SK-N-SH (cell line): ENCODE data around the gene GRB10. TPM values are rescaled to one million over a fixed set of nuclear protein-coding genes. Genes with fewer than 3 reads are reported as not detected.

Experiments used
- CTCF ChIA-PET: fragments of 300-600, 350-600 bp; formaldehyde crosslinking; extraction: SDS; loops from one replicate; lab custom pipeline; 2021; lab: Yijun Ruan, JAX
- POLR2A ChIA-PET: fragments of 350-600 bp; sonication (Branson Sonifier 250); formaldehyde crosslinking; extraction: SDS; loops from one replicate; lab custom pipeline; 2020; ENCODE audit warnings: antibody characterized with exemption, inconsistent platforms; lab: Yijun Ruan, JAX
- DNase-seq: peaks from one replicate; pipeline ENCODE4 v3.0.0; 2012
- H2AFZ ChIP-seq: fragments of 200-600 bp; sonication (generic); 2 replicates; pipeline ENCODE4 v1.8.1; 2016; ENCODE audit warnings: antibody characterized with exemption, mild to moderate bottlenecking, low read depth
- H3F3A ChIP-seq: fragments of 200-600 bp; sonication (generic); replicated peaks from 2 replicates; pipeline ENCODE3; 2016; ENCODE audit warnings: antibody characterized with exemption, mild to moderate bottlenecking; ENCODE audit not compliant: insufficient read depth
- H3K27ac ChIP-seq, 2 experiments: fragments of 200-500 bp in 1 of 2; fragments of 200-600 bp in 1 of 2; sonication (Bioruptor generic) in 1 of 2; sonication (generic), shearing (Covaris generic) in 1 of 2; 2 replicates each; pipeline versions ENCODE4 v1.5.1 to v1.6.1; 2014 to 2016; ENCODE audit warnings: low read depth in 2 of 2, inconsistent platforms in 1 of 2, low read length in 1 of 2, mild to moderate bottlenecking in 1 of 2, mixed read lengths in 1 of 2
- H3K27me3 ChIP-seq: fragments of 200-600 bp; sonication (generic), shearing (Covaris generic); 2 replicates; pipeline ENCODE4 v1.6.1; 2016; ENCODE audit warnings: mixed run types; ENCODE audit not compliant: insufficient read depth
- H3K36me3 ChIP-seq, 2 experiments: fragments of 200-500 bp in 1 of 2; fragments of 200-600 bp in 1 of 2; sonication (Bioruptor generic) in 1 of 2; sonication (generic) in 1 of 2; replicated peaks in 1 of 2; 2 replicates each; pipeline versions ENCODE3 to v1.5.1; 2014 to 2016; ENCODE audit warnings: low read length in 1 of 2, mild to moderate bottlenecking in 1 of 2; ENCODE audit not compliant: insufficient read depth in 2 of 2, control insufficient read depth in 1 of 2
- H3K4me1 ChIP-seq, 2 experiments: fragments of 200-500 bp in 1 of 2; fragments of 200-600 bp in 1 of 2; sonication (Bioruptor generic) in 1 of 2; sonication (generic), shearing (Covaris generic) in 1 of 2; 2 replicates each; pipeline versions ENCODE4 v1.5.1 to v1.6.1; 2014 to 2016; ENCODE audit warnings: low read depth in 1 of 2, low read length in 1 of 2, mixed run types in 1 of 2; ENCODE audit not compliant: insufficient read depth in 2 of 2, control insufficient read depth in 1 of 2
- H3K4me2 ChIP-seq: fragments of 200-600 bp; sonication (generic), shearing (Covaris generic); 2 replicates; pipeline ENCODE4 v1.6.1; 2017; ENCODE audit warnings: mixed run types
- H3K4me3 ChIP-seq, 2 experiments: fragments of 200-500 bp in 1 of 2; fragments of 200-600 bp in 1 of 2; sonication (Bioruptor generic) in 1 of 2; sonication (generic), shearing (Covaris generic) in 1 of 2; 2 replicates each; pipeline versions ENCODE4 v1.5.1 to v1.8.1; 2014 to 2016; ENCODE audit warnings: low read depth in 2 of 2, inconsistent platforms in 1 of 2, low read length in 1 of 2, mild to moderate bottlenecking in 1 of 2, mixed read lengths in 1 of 2, moderate library complexity in 1 of 2
- H3K79me2 ChIP-seq: fragments of 200-600 bp; sonication (generic); 2 replicates; pipeline ENCODE4 v1.8.1; 2017; ENCODE audit warnings: mild to moderate bottlenecking; ENCODE audit not compliant: insufficient read depth
- H3K9ac ChIP-seq: fragments of 200-600 bp; sonication (generic); 2 replicates; pipeline ENCODE4 v1.6.1; 2017; ENCODE audit warnings: mixed run types
- H3K9me2 ChIP-seq: fragments of 200-600 bp; sonication (generic); 2 replicates; pipeline ENCODE4 v1.6.1; 2017; ENCODE audit warnings: mixed run types
- H3K9me3 ChIP-seq: fragments of 200-600 bp; sonication (generic); 2 replicates; pipeline ENCODE4 v1.6.1; 2017; ENCODE audit warnings: mixed run types, mild to moderate bottlenecking, moderate library complexity
- H4K20me1 ChIP-seq: fragments of 200-600 bp; sonication (generic); 2 replicates; pipeline ENCODE4 v1.6.1; 2017; ENCODE audit warnings: mild to moderate bottlenecking, mixed run types; ENCODE audit not compliant: insufficient read depth
- ELF1 ChIP-seq: IDR thresholded peaks from 2 replicates; pipeline ENCODE4 v1.4.0; 2012
- EP300 ChIP-seq, 2 experiments: IDR thresholded peaks; 2 replicates each; pipeline versions ENCODE4 v1.4.0 to v1.6.1; 2012; ENCODE audit warnings: borderline replicate concordance in 1 of 2, low read depth in 1 of 2, low read length in 1 of 2
- FOSL2 ChIP-seq: IDR thresholded peaks from 2 replicates; pipeline ENCODE4 v1.4.0; 2012; ENCODE audit warnings: low read depth, mild to moderate bottlenecking, moderate library complexity, borderline replicate concordance
- FOXJ3 ChIP-seq: sonication (generic); formaldehyde crosslinking; IDR thresholded peaks from 2 replicates; pipeline ENCODE4 v1.5.1; 2020; ENCODE audit warnings: mild to moderate bottlenecking, missing genetic modification reagents
- FOXM1 ChIP-seq: IDR thresholded peaks from 2 replicates; pipeline ENCODE4 v1.4.0; 2012; ENCODE audit warnings: low read depth, mild to moderate bottlenecking
- GATA2 ChIP-seq: sonication (generic); formaldehyde crosslinking; IDR thresholded peaks from 2 replicates; pipeline ENCODE4 v1.5.0; 2020; ENCODE audit warnings: mild to moderate bottlenecking, missing genetic modification reagents
- IRF3 ChIP-seq: fragments of 150-350 bp; IDR thresholded peaks from 2 replicates; pipeline ENCODE4 v1.6.1; 2016; ENCODE audit warnings: mild to moderate bottlenecking, low read depth, low read length
- JUND ChIP-seq: IDR thresholded peaks from 2 replicates; pipeline ENCODE4 v1.4.0; 2012
- MEF2A ChIP-seq: IDR thresholded peaks from 2 replicates; pipeline ENCODE4 v1.4.0; 2012; ENCODE audit warnings: low read depth, borderline replicate concordance
- NFIC ChIP-seq: IDR thresholded peaks from 2 replicates; pipeline ENCODE4 v1.4.0; 2012; ENCODE audit warnings: borderline replicate concordance
- NRF1 ChIP-seq: IDR thresholded peaks from 2 replicates; pipeline ENCODE4 v1.6.1; 2012; ENCODE audit warnings: low read depth, mild to moderate bottlenecking, low read length
- PBX3 ChIP-seq: IDR thresholded peaks from 2 replicates; pipeline ENCODE4; 2012
- RAD21 ChIP-seq: IDR thresholded peaks from 2 replicates; pipeline ENCODE4 v1.6.1; 2012; ENCODE audit warnings: mild to moderate bottlenecking, low read length
- RCOR1 ChIP-seq: fragments of 150-350 bp; IDR thresholded peaks from 2 replicates; pipeline ENCODE4 v1.6.1; 2017; ENCODE audit warnings: antibody characterized with exemption, low read length
- RXRA ChIP-seq: IDR thresholded peaks from 2 replicates; pipeline ENCODE4 v1.4.0; 2012; ENCODE audit warnings: low read depth, mild to moderate bottlenecking, borderline replicate concordance
- SIN3A ChIP-seq: IDR thresholded peaks from 2 replicates; pipeline ENCODE4 v1.6.1; 2012; ENCODE audit warnings: low read depth, mild to moderate bottlenecking, low read length, moderate library complexity, borderline replicate concordance
- SMC3 ChIP-seq: IDR thresholded peaks from 2 replicates; pipeline ENCODE4 v1.6.1; 2012; ENCODE audit warnings: low read depth, low read length, improper control_type of control experiment
- TAF1 ChIP-seq: IDR thresholded peaks from 2 replicates; pipeline ENCODE4 v1.6.1; 2012; ENCODE audit warnings: low read depth, mild to moderate bottlenecking, low read length, moderate library complexity, borderline replicate concordance
- TEAD4 ChIP-seq: IDR thresholded peaks from 2 replicates; pipeline ENCODE4 v1.4.0; 2012; ENCODE audit warnings: mild to moderate bottlenecking, borderline replicate concordance; ENCODE audit not compliant: insufficient read depth
- USF1 ChIP-seq: IDR thresholded peaks from 2 replicates; pipeline ENCODE4 v1.4.0; 2012; ENCODE audit warnings: low read depth, borderline replicate concordance
- USF2 ChIP-seq: fragments of 150-350 bp; IDR thresholded peaks from 2 replicates; pipeline ENCODE4 v1.6.1; 2017; ENCODE audit warnings: antibody characterized with exemption, low read length, low read depth, borderline replicate concordance
- YY1 ChIP-seq: IDR thresholded peaks from 2 replicates; pipeline ENCODE4 v1.4.0; 2012; ENCODE audit warnings: low read depth, mild to moderate bottlenecking
- WGBS: methylation state at CpG from one replicate; pipeline ENCODE4 v1.1.6; 2017; ENCODE audit warnings: low lambda C conversion rate; 5-methylcytosine and 5-hydroxymethylcytosine counted together
- polyA plus RNA-seq, 3 experiments: library from polyadenylated mRNA; depleted of rRNA; stranded (reverse); fragments of >200 nt; gene quantifications; 2 replicates each; pipeline ENCODE4 v1.2.3, GENCODE V29; 2012

The GRB10 gene
- polyA plus RNA-seq, 1 of the 3 experiments (the other 2 are of a cell fraction) = 5.1 TPM

- TF ChIP-seq RAD21 (no peak), FOSL2 (no peak), MEF2A (no peak), ELF1 (no peak), NRF1 (no peak), YY1 (no peak), USF1 (no peak), USF2 (no peak), SIN3A (no peak), JUND (no peak), RCOR1 (no peak), FOXJ3 (CRISPR knock-in tag) (no peak)
- WGBS = 78% methylated on average over 9 of the region's 9 CpGs
- no peak overlapping the region for H3K4me2 ChIP-seq
- H3F3A ChIP-seq = peaks cover 5% of the 10 kb centered on the region
- peaks cover 19 to 44% of the 10 kb centered on the region in 2 experiments for H3K36me3 ChIP-seq
- H3K27me3 ChIP-seq = no peaks in the 10 kb centered on the region
- no peak overlapping the region for H3K27ac ChIP-seq
- no peaks in the 10 kb centered on the region for H3K9me2 ChIP-seq
- ChIA-PET POLR2A (interaction anchor here (1.1 kb wide), 1 partner anchor 7 kb away, joined by 3 read pairs; no protein-coding TSS in a partner anchor), CTCF (interaction anchor here (1.0 to 5.8 kb wide), 3 partner anchors 11 to 25 kb away, joined by 3 to 46 read pairs (median 4); no protein-coding TSS in a partner anchor)
- no peak overlapping the region for H3K9ac ChIP-seq
- H3K79me2 ChIP-seq = no peaks in the 10 kb centered on the region
- no peak for DNase-seq
- H3K9me3 ChIP-seq = no peaks in the 10 kb centered on the region
- H2AFZ ChIP-seq = no peak overlapping the region
- H3K4me3 ChIP-seq = no peak overlapping the region
- peaks cover 4 to 13% of the 10 kb centered on the region in 2 experiments; a peak in 1 of 4 replicates for H3K4me1 ChIP-seq
- peaks cover 11% of the 10 kb centered on the region; the same call in 1 of the 2 replicates for H4K20me1 ChIP-seq
Observed at GRCh38 chr7:50608196-50608906, 174.3 kb downstream of the GRB10 start.

- no peak for DNase-seq
- CTCF ChIA-PET = interaction anchor here (1.0 to 5.8 kb wide), 8 partner anchors 10 to 140 kb away, joined by 3 to 46 read pairs (median 4); no protein-coding TSS in a partner anchor
- no peak for TF ChIP-seq GATA2 (CRISPR knock-in tag)
- no peak for TF ChIP-seq USF2
- no peak for TF ChIP-seq TAF1
- TF ChIP-seq IRF3 = no peak
- no peak for TF ChIP-seq TEAD4
- TF ChIP-seq RXRA = no peak
- TF ChIP-seq PBX3 = no peak
- no peak for TF ChIP-seq NFIC
- TF ChIP-seq FOXM1 = no peak
- no peak for TF ChIP-seq JUND
- no peak for TF ChIP-seq ELF1
- TF ChIP-seq SMC3 = no peak
- TF ChIP-seq EP300 (IDR thresholded peaks at IDR 0.05; ENCODE audit: borderline replicate concordance in 1 of 2, low read depth in 1 of 2, low read length in 1 of 2) = no peak
Observed at GRCh38 chr7:50607524-50608125, 175.1 kb downstream of the GRB10 start.

More at GRCh38 chr7:50607524-50608125, 175.1 kb downstream of the GRB10 start:
- H3K79me2 ChIP-seq = no peaks in the 10 kb centered on the region
- POLR2A ChIA-PET = interaction anchor here (1.1 kb wide), 1 partner anchor 8 kb away, joined by 3 read pairs; no protein-coding TSS in a partner anchor
- H3F3A ChIP-seq = peaks cover 5% of the 10 kb centered on the region
- no peak overlapping the region for H3K27ac ChIP-seq
- H3K4me1 ChIP-seq = peaks cover 4 to 9% of the 10 kb centered on the region in 2 experiments; a peak in 1 of 4 replicates
- no peaks in the 10 kb centered on the region for H3K9me2 ChIP-seq
- no peaks in the 10 kb centered on the region for H3K9me3 ChIP-seq
- peaks cover 19 to 49% of the 10 kb centered on the region in 2 experiments for H3K36me3 ChIP-seq
- 66% methylated on average over 6 of the region's 6 CpGs for WGBS
- H3K4me3 ChIP-seq = no peak overlapping the region
- no peak overlapping the region for H3K4me2 ChIP-seq
- no peak overlapping the region for H2AFZ ChIP-seq
- H3K27me3 ChIP-seq = no peaks in the 10 kb centered on the region
- peaks cover 11% of the 10 kb centered on the region; the same call in 1 of the 2 replicates for H4K20me1 ChIP-seq
- H3K9ac ChIP-seq = no peak overlapping the region
